ENCODE results near the gene UBE2J1. TPM values are rescaled to one million over a fixed set of nuclear protein-coding genes. Genes with fewer than 3 reads are reported as not detected.
A peak's percentile ranks its signal among the peaks of the same experiment; 100 is the strongest.

Gene UBE2J1
- total and polyA plus RNA-seq, 9 of the 15 experiments (the other 6 are each of a cell fraction or from before 2014, with no cell fraction given): 11.6 to 32.6 (median 22.0) TPM

GRCh38 chr6:89321131-89321970, 31.2 kb downstream of the UBE2J1 start (continued):
- TF ChIP-seq, protein P1, sequence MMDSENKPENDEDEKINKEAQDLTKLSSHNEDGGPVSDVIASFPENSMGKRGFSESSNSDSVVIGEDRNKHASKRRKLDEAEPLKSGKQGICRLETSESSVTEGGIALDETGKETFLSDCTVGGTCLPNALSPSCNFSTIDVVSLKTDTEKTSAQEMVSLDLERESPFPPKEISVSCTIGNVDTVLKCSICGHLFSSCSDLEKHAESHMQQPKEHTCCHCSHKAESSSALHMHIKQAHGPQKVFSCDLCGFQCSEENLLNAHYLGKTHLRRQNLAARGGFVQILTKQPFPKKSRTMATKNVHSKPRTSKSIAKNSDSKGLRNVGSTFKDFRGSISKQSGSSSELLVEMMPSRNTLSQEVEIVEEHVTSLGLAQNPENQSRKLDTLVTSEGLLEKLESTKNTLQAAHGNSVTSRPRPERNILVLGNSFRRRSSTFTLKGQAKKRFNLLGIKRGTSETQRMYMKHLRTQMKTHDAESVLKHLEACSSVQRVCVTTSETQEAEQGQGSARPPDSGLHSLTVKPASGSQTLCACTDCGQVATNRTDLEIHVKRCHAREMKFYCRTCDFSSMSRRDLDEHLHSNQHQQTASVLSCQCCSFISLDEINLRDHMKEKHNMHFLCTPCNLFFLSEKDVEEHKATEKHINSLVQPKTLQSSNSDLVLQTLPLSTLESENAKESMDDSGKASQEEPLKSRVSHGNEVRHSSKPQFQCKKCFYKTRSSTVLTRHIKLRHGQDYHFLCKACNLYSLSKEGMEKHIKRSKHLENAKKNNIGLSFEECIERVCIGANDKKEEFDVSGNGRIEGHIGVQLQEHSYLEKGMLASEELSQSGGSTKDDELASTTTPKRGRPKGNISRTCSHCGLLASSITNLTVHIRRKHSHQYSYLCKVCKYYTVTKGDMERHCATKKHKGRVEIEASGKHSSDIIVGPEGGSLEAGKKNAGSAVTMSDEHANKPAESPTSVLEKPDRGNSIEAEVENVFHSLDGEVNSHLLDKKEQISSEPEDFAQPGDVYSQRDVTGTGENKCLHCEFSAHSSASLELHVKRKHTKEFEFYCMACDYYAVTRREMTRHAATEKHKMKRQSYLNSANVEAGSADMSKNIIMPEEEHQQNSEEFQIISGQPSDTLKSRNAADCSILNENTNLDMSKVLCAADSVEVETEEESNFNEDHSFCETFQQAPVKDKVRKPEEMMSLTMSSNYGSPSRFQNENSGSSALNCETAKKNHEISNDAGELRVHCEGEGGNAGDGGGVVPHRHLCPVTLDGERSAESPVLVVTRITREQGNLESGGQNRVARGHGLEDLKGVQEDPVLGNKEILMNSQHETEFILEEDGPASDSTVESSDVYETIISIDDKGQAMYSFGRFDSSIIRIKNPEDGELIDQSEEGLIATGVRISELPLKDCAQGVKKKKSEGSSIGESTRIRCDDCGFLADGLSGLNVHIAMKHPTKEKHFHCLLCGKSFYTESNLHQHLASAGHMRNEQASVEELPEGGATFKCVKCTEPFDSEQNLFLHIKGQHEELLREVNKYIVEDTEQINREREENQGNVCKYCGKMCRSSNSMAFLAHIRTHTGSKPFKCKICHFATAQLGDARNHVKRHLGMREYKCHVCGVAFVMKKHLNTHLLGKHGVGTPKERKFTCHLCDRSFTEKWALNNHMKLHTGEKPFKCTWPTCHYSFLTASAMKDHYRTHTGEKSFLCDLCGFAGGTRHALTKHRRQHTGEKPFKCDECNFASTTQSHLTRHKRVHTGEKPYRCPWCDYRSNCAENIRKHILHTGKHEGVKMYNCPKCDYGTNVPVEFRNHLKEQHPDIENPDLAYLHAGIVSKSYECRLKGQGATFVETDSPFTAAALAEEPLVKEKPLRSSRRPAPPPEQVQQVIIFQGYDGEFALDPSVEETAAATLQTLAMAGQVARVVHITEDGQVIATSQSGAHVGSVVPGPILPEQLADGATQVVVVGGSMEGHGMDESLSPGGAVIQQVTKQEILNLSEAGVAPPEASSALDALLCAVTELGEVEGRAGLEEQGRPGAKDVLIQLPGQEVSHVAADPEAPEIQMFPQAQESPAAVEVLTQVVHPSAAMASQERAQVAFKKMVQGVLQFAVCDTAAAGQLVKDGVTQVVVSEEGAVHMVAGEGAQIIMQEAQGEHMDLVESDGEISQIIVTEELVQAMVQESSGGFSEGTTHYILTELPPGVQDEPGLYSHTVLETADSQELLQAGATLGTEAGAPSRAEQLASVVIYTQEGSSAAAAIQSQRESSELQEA (IDR thresholded peaks at IDR 0.05; ENCODE audit: low read depth): no peak
- 0 out of 2 replicates have a peak, but pooled peaks have one; percentile 20 for TF ChIP-seq FOXM1 (IDR thresholded peaks at IDR 0.05; ENCODE audit: low read depth)
- TF ChIP-seq FOXM1 (CRISPR knock-in tag; IDR thresholded peaks at IDR 0.05; ENCODE audit: low read depth): no peak
- TF ChIP-seq TAF9B (IDR thresholded peaks at IDR 0.05; ENCODE audit: partially characterized antibody): no peak
- TF ChIP-seq TAL1 (IDR thresholded peaks at IDR 0.05): peak; percentile 75
- no peak for TF ChIP-seq THAP12 (CRISPR knock-in tag; IDR thresholded peaks at IDR 0.05)
- no peak for TF ChIP-seq GTF2F1 (IDR thresholded peaks at IDR 0.05; ENCODE audit: low read depth, low read length)
- TF ChIP-seq SREBF2 (CRISPR knock-in tag; IDR thresholded peaks at IDR 0.05): no peak
- 0 out of 2 replicates have a peak, but pooled peaks have one; percentile 7 for TF ChIP-seq MAFG (tag; conservative IDR thresholded peaks at IDR 0.05)
- TF ChIP-seq MITF (IDR thresholded peaks at IDR 0.05): no peak
- TF ChIP-seq ZNF311 (CRISPR knock-in tag; IDR thresholded peaks at IDR 0.05): no peak
